Endothelial cell of umbilical vein (primary cell): Measurements from ENCODE around the gene EPB41L3. TPM values are rescaled to one million over a fixed set of nuclear protein-coding genes. Genes with fewer than 3 reads are reported as not detected.

Experiments used
- BruUV-seq: library from RNA; stranded (reverse); fragments of 400-500 nt; replicated peaks from 2 replicates; lab custom pipeline; 2021; lab: Mats Ljungman, UMichigan
- CTCF ChIA-PET: fragments of 300-600, 350-600 bp; sonication (Branson Sonifier 250); formaldehyde crosslinking; loops from one replicate; lab custom pipeline; 2021; ENCODE audit warnings: antibody characterized with exemption, inconsistent platforms; lab: Charles Lee
- POLR2A ChIA-PET: fragments of 300-600, 350-600 bp; sonication (Branson Sonifier 250); formaldehyde crosslinking; loops from one replicate; lab custom pipeline; 2021; ENCODE audit warnings: antibody characterized with exemption, inconsistent platforms; lab: Charles Lee
- DNase-seq: peaks from one replicate; pipeline ENCODE4 v3.0.0-alpha.2; 2011; ENCODE audit warnings: low read depth, low spot score
- FAIRE-seq: peaks from 2 replicates; lab custom pipeline; 2011; peaks lifted over from hg19 to GRCh38; lab: Jason Lieb, UNC
- H2AFZ ChIP-seq: 2 replicates; pipeline ENCODE4 v1.6.0; 2012; ENCODE audit warnings: low read depth, low read length, control low read depth, inconsistent platforms
- H3K27ac ChIP-seq: 2 replicates; pipeline ENCODE4 v1.5.1; 2011; ENCODE audit warnings: low read depth, mild to moderate bottlenecking, control low read depth, low read length, moderate library complexity; ENCODE audit not compliant: insufficient read depth
- H3K27me3 ChIP-seq, 2 experiments: 2 replicates each; pipeline versions ENCODE4 v1.6.0 to v1.6.1; 2011; ENCODE audit warnings: low read length in 2 of 2, mixed read lengths in 1 of 2; ENCODE audit not compliant: control insufficient read depth in 2 of 2, insufficient read depth in 2 of 2
- H3K36me3 ChIP-seq, 2 experiments: 2 replicates in 1 of 2; 3 replicates in 1 of 2; pipeline ENCODE4 v1.5.1; 2011; ENCODE audit warnings: low read length in 2 of 2, mild to moderate bottlenecking in 1 of 2, moderate library complexity in 1 of 2; ENCODE audit not compliant: control insufficient read depth in 2 of 2, insufficient read depth in 2 of 2; ENCODE audit errors: extremely low read depth in 1 of 2
- H3K4me1 ChIP-seq: 3 replicates; pipeline ENCODE4 v1.5.1; 2011; ENCODE audit warnings: mild to moderate bottlenecking, low read length; ENCODE audit not compliant: control insufficient read depth, insufficient read depth; ENCODE audit errors: extremely low read depth
- H3K4me2 ChIP-seq: 2 replicates; pipeline ENCODE4 v1.6.1; 2011; ENCODE audit warnings: low read length, control low read depth, mixed read lengths; ENCODE audit not compliant: insufficient read depth
- H3K4me3 ChIP-seq, 3 experiments: fragments of 200-600 bp in 1 of 3; sonication (generic), shearing (Covaris generic) in 1 of 3; replicated peaks in 1 of 3; 2 replicates each; pipeline ENCODE4 v1.5.1; 2011 to 2016; ENCODE audit warnings: control low read depth in 3 of 3, low read length in 3 of 3, mild to moderate bottlenecking in 2 of 3, inconsistent platforms in 1 of 3, low read depth in 1 of 3, moderate library complexity in 1 of 3; ENCODE audit not compliant: insufficient read depth in 1 of 3
- H3K79me2 ChIP-seq: 2 replicates; pipeline ENCODE4 v1.6.0; 2012; ENCODE audit warnings: low read length, inconsistent platforms; ENCODE audit not compliant: control insufficient read depth, insufficient read depth
- H3K9ac ChIP-seq: replicated peaks from 2 replicates; pipeline ENCODE3; 2011; ENCODE audit warnings: low read length, control low read depth; ENCODE audit not compliant: insufficient read depth; ENCODE audit errors: extremely low read depth
- H3K9me1 ChIP-seq: replicated peaks from 3 replicates; pipeline ENCODE4 v1.6.0; 2011; ENCODE audit warnings: mild to moderate bottlenecking, low read length; ENCODE audit not compliant: control insufficient read depth, insufficient read depth; ENCODE audit errors: extremely low read depth
- H3K9me3 ChIP-seq: replicated peaks from 2 replicates; pipeline ENCODE4 v1.5.1; 2012; ENCODE audit warnings: low read length, inconsistent platforms; ENCODE audit not compliant: control insufficient read depth, insufficient read depth
- H4K20me1 ChIP-seq: replicated peaks from 2 replicates; pipeline ENCODE3; 2011; ENCODE audit warnings: mild to moderate bottlenecking, low read length; ENCODE audit not compliant: control insufficient read depth, insufficient read depth; ENCODE audit errors: extremely low read depth
- EZH2 ChIP-seq: IDR thresholded peaks from 2 replicates; pipeline ENCODE4 v1.6.1; 2012; ENCODE audit warnings: borderline replicate concordance, low read depth, mild to moderate bottlenecking, moderate library complexity, low read length, inconsistent platforms; ENCODE audit not compliant: severe bottlenecking
- FOS ChIP-seq: IDR thresholded peaks from 2 replicates; pipeline ENCODE4 v1.6.1; 2011; ENCODE audit warnings: mild to moderate bottlenecking, low read length, moderate library complexity, borderline replicate concordance; ENCODE audit not compliant: insufficient read depth
- GATA2 ChIP-seq: IDR thresholded peaks from 2 replicates; pipeline ENCODE4 v1.7.0; 2011; ENCODE audit warnings: low read depth, mild to moderate bottlenecking, moderate library complexity, mixed read lengths, low read length; ENCODE audit not compliant: insufficient read length, insufficient read depth
- JUN ChIP-seq: IDR thresholded peaks from 2 replicates; pipeline ENCODE4 v1.6.1; 2011; ENCODE audit warnings: borderline replicate concordance, low read depth; ENCODE audit not compliant: insufficient read length, insufficient read depth
- MYC ChIP-seq: IDR thresholded peaks from one replicate; pipeline ENCODE4 v1.6.1; 2011; ENCODE audit warnings: mild to moderate bottlenecking, low read depth, low read length
- POLR2A ChIP-seq: IDR thresholded peaks from 2 replicates; pipeline ENCODE4 v1.6.1; 2012; ENCODE audit warnings: low read depth, mild to moderate bottlenecking, control low read depth, low read length
- POLR2AphosphoS5 ChIP-seq: IDR thresholded peaks from 2 replicates; pipeline ENCODE4 v1.6.1; 2012; ENCODE audit warnings: low read depth, mild to moderate bottlenecking, control low read depth, low read length, moderate library complexity; ENCODE audit not compliant: insufficient read depth
- dilution Hi-C: fragments of 300-500 bp; cut with MboI; formaldehyde crosslinking; loops from one replicate; pipeline ENCODE4 v1.15.0; 2019; ENCODE audit warnings: low sequenced_read_pairs; ENCODE audit not compliant: extremely low pct_ligation_motif_present
- intact Hi-C: fragments of 100-400 bp; cut with micrococcal nuclease; formaldehyde crosslinking; loops from one replicate; pipeline ENCODE4 v1.10.0; 2022
- polyA plus RNA-seq, 4 experiments: library from polyadenylated mRNA; depleted of rRNA in 3 of 4; stranded (reverse) in 3 of 4; unstranded in 1 of 4; fragments of >200 nt; gene quantifications; 2 replicates each; pipeline versions ENCODE4 v1.2.1 to v1.2.3, GENCODE V29; 2011 to 2012; ENCODE audit warnings: missing spikeins in 1 of 4
- total RNA-seq: library from RNA; stranded (reverse); gene quantifications from 2 replicates; pipeline ENCODE4 v1.2.3, GENCODE V29; 2021
- TF ChIP-seq, protein P1 (sequence below), 2 donors: IDR thresholded peaks; 1 replicate in 1 of 2; 2 replicates in 1 of 2; pipeline ENCODE4 v1.5.1; 2011; ENCODE audit warnings: low read length in 2 of 2, mild to moderate bottlenecking in 2 of 2, moderate library complexity in 2 of 2, control low read depth in 1 of 2, inconsistent platforms in 1 of 2, low read depth in 1 of 2; ENCODE audit not compliant: insufficient read depth in 1 of 2; ENCODE audit errors: extremely low read depth in 1 of 2
- TF ChIP-seq, protein P2 (sequence below): IDR thresholded peaks from 2 replicates; pipeline ENCODE4 v1.6.1; 2011; ENCODE audit not compliant: insufficient read depth, insufficient read length

The EPB41L3 gene
- total and polyA plus RNA-seq, 2 donors (not counting 3 experiments of a cell fraction or from before 2014, with no cell fraction given) = 38.9 to 114 TPM

GRCh38 chr18:5425721-5426120, 118.1 kb downstream of the EPB41L3 start:
- Histone ChIP-seq H3K9ac (no peak overlapping the region), H3K27ac (no peak overlapping the region), H2AFZ (no peak overlapping the region), H3K4me2 (no peak overlapping the region), H3K27me3 (no peaks in the 10 kb centered on the region), H3K9me1 (no peaks in the 10 kb centered on the region), H4K20me1 (no peaks in the 10 kb centered on the region), H3K4me3 (no peak overlapping the region), H3K79me2 (no peaks in the 10 kb centered on the region), H3K9me3 (no peaks in the 10 kb centered on the region), H3K4me1 (no peaks in the 10 kb centered on the region), H3K36me3 (peaks cover 6 to 8% of the 10 kb centered on the region in 2 experiments)
- no peak for TF ChIP-seq POLR2A
- TF ChIP-seq, protein P1, sequence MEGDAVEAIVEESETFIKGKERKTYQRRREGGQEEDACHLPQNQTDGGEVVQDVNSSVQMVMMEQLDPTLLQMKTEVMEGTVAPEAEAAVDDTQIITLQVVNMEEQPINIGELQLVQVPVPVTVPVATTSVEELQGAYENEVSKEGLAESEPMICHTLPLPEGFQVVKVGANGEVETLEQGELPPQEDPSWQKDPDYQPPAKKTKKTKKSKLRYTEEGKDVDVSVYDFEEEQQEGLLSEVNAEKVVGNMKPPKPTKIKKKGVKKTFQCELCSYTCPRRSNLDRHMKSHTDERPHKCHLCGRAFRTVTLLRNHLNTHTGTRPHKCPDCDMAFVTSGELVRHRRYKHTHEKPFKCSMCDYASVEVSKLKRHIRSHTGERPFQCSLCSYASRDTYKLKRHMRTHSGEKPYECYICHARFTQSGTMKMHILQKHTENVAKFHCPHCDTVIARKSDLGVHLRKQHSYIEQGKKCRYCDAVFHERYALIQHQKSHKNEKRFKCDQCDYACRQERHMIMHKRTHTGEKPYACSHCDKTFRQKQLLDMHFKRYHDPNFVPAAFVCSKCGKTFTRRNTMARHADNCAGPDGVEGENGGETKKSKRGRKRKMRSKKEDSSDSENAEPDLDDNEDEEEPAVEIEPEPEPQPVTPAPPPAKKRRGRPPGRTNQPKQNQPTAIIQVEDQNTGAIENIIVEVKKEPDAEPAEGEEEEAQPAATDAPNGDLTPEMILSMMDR (IDR thresholded peaks at IDR 0.05; ENCODE audit: extremely low read depth in 1 of 2, insufficient read depth in 1 of 2, low read depth in 1 of 2, low read length in 2 of 2) = no peak
- no peak for TF ChIP-seq MYC
- TF ChIP-seq, protein P2, sequence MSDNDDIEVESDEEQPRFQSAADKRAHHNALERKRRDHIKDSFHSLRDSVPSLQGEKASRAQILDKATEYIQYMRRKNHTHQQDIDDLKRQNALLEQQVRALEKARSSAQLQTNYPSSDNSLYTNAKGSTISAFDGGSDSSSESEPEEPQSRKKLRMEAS = no peak
- no peak for TF ChIP-seq GATA2
- TF ChIP-seq POLR2AphosphoS5 = no peak
- TF ChIP-seq EZH2 = no peak
- TF ChIP-seq FOS = no peak
- no peak for TF ChIP-seq JUN
- CTCF ChIA-PET = interaction anchor here (0.8 to 2.4 kb wide), 14 partner anchors 9 to 465 kb away, joined by 3 to 54 read pairs (median 4); partner anchors contain the start of gene EPB41L3
- FAIRE-seq (no peak), DNase-seq (no peak)
- dilution Hi-C loops (no loop called here), intact Hi-C loops (loop anchor here (1.0 to 2.0 kb wide), 2 partner anchors 31 to 121 kb away; no protein-coding TSS in a partner anchor)
- BruUV-seq = no TSS peak
- POLR2A ChIA-PET = no interaction called here
